ENCODE data around the gene DSCAM. TPM values are rescaled to one million over a fixed set of nuclear protein-coding genes. Genes with fewer than 3 reads are reported as not detected.

DSCAM gene
- total and polyA plus RNA-seq, 2 experiments from 2014 or later: 0.23 to 0.42 TPM

GRCh38 chr21:40723966-40724365, 123.0 kb downstream of the DSCAM start:
- H3K27me3 ChIP-seq: no peaks in the 10 kb centered on the region
- no peak overlapping the region for H3K27ac ChIP-seq
- no peaks in the 10 kb centered on the region for H3K4me1 ChIP-seq (ENCODE audit: low read depth)
- no peak for TF ChIP-seq CTCF (IDR thresholded peaks at IDR 0.05; ENCODE audit: low read depth, low read length)
- H3K9me3 ChIP-seq (ENCODE audit: low read depth): no peaks in the 10 kb centered on the region
- no peaks in the 10 kb centered on the region for H3K36me3 ChIP-seq
- no peak overlapping the region for H3K4me3 ChIP-seq
- DNase-seq (ENCODE audit: low read depth in 1 of 2, low spot score in 1 of 2): no peak

GRCh38 chr21:40723317-40723716, 123.6 kb downstream of the DSCAM start:
- Histone ChIP-seq H3K36me3 (no peaks in the 10 kb centered on the region), H3K27ac (no peak overlapping the region), H3K4me1 (ENCODE audit: low read depth) (no peaks in the 10 kb centered on the region), H3K27me3 (no peaks in the 10 kb centered on the region), H3K9me3 (ENCODE audit: low read depth) (no peaks in the 10 kb centered on the region), H3K4me3 (no peak overlapping the region)
- no peak for TF ChIP-seq CTCF (IDR thresholded peaks at IDR 0.05; ENCODE audit: low read depth, low read length)
- no peak for DNase-seq (ENCODE audit: low read depth in 1 of 2, low spot score in 1 of 2)

- no peaks in the 10 kb centered on the region for H3K9me3 ChIP-seq (ENCODE audit: low read depth)
- no peak overlapping the region for H3K4me3 ChIP-seq
- no peaks in the 10 kb centered on the region for H3K36me3 ChIP-seq
- no peaks in the 10 kb centered on the region for H3K4me1 ChIP-seq (ENCODE audit: low read depth)
- TF ChIP-seq CTCF (IDR thresholded peaks at IDR 0.05; ENCODE audit: low read depth, low read length): no peak
- H3K27ac ChIP-seq: no peak overlapping the region
- DNase-seq (ENCODE audit: low read depth in 1 of 2, low spot score in 1 of 2): no peak
- H3K27me3 ChIP-seq: no peaks in the 10 kb centered on the region
Observed at GRCh38 chr21:40719615-40720014, 127.3 kb downstream of the DSCAM start.

- DNase-seq (ENCODE audit: low read depth in 1 of 2, low spot score in 1 of 2): peak in 1 of 2 donors; percentile 31
- Histone ChIP-seq H3K27ac (no peak overlapping the region), H3K4me3 (no peak overlapping the region), H3K9me3 (ENCODE audit: low read depth) (no peaks in the 10 kb centered on the region), H3K27me3 (no peaks in the 10 kb centered on the region), H3K36me3 (no peaks in the 10 kb centered on the region), H3K4me1 (ENCODE audit: low read depth) (no peaks in the 10 kb centered on the region)
- no peak for TF ChIP-seq CTCF (IDR thresholded peaks at IDR 0.05; ENCODE audit: low read depth, low read length)
Observed at GRCh38 chr21:40717028-40717427, 129.9 kb downstream of the DSCAM start.

- Histone ChIP-seq H3K4me1 (ENCODE audit: low read depth) (no peaks in the 10 kb centered on the region), H3K9me3 (ENCODE audit: low read depth) (no peaks in the 10 kb centered on the region), H3K27ac (no peak overlapping the region), H3K36me3 (no peaks in the 10 kb centered on the region), H3K27me3 (no peaks in the 10 kb centered on the region), H3K4me3 (no peak overlapping the region)
- no peak for DNase-seq (ENCODE audit: low read depth in 1 of 2, low spot score in 1 of 2)
- no peak for TF ChIP-seq CTCF (IDR thresholded peaks at IDR 0.05; ENCODE audit: low read depth, low read length)
Observed at GRCh38 chr21:40714536-40714935, 132.4 kb downstream of the DSCAM start.
